NCI-H446 (cell line): ENCODE measurements around the gene INAVA.
"Not testable (repeated sequence)": the region's sequence is repeated elsewhere in the genome, so short reads cannot be mapped to it uniquely, and the experiment has no call there.

Experiments used
- DNase-seq, 2 experiments: peaks; one replicate each; lab custom pipeline; 2025; lab: John Stamatoyannopoulos, UW

INAVA gene

DNA sequence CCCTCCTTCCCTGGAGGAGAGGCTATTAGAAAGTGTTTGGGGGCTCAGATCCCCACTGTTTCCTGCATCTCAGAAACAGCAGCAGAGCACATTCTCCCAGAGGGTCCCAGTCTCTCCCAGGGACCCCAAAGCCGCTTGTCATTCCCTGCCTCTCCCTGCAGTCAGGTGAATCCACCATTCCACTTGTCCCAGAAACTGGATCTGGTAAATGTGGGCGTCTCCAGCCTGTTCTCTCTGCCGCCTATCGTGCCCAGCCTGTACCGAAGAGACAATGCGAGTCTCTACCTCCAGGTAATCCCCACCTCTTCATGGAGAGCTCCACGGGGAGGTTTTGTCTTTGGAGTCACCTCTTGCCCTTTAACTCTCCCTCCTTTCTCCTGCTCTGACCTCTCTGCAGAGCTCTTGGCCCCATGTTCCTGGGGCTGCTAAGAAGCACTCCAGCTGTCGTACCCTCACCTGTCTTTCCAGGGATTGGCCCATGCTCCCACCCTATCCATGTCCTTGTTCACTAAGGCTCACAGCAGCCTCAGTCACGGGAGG, 26.9 kb downstream of the INAVA start:
- no peak for DNase-seq

DNA sequence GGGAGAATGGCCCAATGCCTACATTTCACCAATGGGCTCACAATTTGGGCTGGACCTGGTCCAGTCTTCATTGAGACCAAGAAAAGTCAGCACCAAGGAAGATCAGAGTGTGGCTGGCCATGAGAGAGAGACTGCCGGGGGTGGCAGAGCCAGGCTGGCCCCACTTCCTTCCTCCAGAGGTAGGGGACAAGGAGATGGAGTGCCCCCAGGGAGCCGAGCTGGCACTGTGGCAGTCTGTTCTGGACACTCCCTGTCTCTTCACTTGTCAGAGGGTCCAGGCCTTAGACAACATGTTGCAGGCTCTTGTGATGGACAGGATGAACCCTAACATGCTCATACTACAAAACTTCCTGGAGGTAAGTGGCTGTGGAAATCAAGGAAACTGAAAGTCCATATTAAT, 27.7 kb downstream of the INAVA start:
- no peak for DNase-seq

DNA sequence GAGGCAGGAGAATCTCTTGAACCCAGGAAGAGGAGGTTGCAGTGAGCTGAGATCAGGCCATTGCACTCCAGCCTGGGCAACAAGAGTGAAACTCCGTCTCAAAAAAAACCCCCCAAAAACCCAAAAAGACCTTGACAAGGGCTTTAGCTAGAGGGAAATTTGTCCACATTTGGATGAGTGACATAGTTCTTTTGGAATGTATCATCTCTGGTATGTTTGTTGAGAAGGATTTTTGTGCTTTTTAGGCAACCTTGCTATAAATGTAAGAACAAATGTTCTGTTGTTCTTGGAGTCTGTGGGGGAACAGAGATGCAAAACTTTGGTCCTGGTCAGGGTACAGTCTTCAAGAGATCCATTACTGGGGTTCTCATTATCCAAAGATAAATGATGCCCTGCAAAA, 28.9 kb downstream of the INAVA start:
- no peak for DNase-seq

DNA sequence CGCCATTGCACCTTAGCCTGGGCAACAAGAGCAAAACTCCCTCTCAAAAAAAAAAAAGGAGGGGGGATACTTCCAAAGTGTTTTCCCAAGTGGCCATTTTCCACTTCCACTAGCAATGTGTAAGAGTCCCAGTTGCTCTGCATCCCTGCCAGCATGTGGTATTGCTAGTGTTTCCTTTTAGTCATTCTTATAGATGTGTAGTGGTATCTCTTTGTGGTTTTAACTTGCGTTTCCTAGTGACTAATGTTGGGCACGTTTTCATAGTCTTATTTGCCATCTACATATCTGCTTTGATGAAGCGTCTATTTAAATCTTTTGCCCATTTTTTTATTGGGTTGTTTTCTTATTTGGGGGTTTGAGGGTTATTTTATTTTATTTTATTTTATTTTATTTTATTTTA, 31.1 kb downstream of the INAVA start:
- DNase-seq: no peak

GRCh38 chr1:200929530-200930278, 35.0 kb downstream of the INAVA start:
- DNase-seq: no peak

DNA sequence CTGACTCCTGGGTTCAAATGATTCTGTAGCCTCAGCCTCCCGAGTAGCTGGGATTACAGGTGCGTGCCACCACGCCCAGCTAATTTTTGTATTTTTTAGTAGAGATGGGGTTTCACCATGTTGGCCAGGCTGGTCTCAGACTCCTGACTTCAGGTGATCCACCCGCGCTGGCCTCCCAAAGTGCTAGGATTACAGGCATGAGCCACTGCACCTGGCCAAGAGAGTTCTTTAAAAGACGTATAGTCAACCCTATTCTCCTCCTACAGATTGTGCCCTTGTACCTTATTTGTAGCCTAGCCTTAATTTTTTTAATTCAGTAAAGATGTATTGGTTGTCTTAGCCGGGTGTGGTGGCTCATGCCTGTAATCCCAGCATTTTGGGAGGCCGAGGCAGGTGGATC, 35.6 kb downstream of the INAVA start:
- not testable (repeated sequence) for DNase-seq

- no peak for DNase-seq
These were observed 37.1 kb downstream of the INAVA start for GRCh38 chr1:200931776-200932175.

GRCh38 chr1:200934676-200935245, 40.1 kb downstream of the INAVA start:
- DNase-seq: no peak

DNA sequence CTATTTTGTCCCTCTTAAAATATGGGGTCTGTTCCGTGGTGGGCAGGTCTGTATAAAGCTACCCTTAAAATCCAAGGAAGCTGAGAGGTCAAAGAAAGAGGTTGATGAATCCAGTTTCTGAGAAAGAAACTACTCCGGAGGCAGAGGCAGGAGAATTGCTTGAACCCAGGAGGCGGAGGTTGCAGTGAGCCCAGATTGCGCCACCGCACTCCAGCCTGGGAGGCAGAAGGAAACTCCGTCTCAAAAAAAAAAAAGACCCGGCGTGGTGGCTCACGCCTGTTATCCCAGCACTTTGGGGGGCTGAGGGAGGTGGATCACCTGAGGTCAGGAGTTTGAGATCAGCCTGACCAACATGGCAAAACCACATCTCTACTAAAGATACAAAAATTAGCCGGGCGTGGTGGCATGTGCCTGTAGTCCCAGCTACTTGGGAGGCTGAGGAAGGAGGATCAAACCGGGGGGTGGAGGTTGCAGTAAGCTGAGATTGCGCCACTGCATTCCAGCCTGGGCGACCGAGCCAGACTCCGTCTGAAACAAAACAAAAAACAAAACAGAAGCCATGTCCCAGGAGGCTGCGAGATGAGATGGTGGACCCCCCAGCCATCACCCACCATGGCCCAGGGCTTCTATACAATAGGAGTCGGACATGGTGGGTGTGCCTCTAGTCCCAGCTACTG, 40.7 kb downstream of the INAVA start:
- DNase-seq: not testable (repeated sequence)

- no peak for DNase-seq
These were observed 44.3 kb downstream of the INAVA start for GRCh38 chr1:200938955-200939354.

GRCh38 chr1:200945111-200945510, 50.4 kb downstream of the INAVA start:
- DNase-seq: no peak

DNA sequence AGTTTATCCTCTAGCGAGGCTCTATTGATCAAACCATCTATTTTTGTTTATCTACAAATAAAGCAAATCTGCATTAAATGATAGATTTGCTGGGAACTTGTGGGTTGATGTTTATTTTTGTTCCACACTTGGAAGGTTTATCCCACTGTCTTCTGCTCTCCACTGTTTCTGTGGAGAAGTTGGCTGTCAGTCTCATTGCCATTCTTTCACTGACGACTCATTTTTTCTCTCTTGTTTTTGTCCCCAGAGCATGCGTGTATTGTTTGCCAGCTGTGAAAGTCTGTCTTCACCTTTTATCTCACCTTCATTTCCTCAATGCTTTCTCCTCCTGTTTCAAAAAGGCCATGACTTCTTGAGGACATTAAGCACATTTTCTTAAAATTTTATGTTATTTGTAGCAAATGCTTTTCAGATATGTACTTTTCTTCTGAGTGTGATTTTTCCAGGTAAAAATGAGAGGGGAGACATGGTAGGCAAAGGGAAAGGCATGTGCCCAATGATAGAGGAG, 52.4 kb downstream of the INAVA start:
- no peak for DNase-seq

DNA sequence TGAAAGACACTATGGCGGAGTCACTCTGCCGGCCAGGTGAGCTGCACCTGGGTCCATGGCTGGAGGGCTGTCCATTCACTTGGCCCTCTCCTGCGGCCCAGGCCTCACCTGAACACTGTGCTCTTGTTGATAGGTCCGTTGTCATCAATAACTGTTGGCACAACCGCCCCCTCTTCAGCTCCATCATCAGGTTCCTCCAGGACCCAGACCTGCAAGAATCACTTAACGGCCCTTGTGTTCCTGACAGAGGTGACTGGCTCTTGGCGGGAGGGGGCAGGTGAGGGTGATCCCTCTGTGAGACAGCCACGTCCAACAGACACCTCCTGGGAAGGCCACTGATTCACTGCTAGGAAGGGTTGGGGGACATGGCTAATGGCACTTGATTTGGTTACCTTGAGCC, 54.9 kb downstream of the INAVA start:
- DNase-seq: no peak

- no peak for DNase-seq
These were observed 56.3 kb downstream of the INAVA start for GRCh38 chr1:200951016-200951415.

- DNase-seq: no peak
These were observed 59.7 kb downstream of the INAVA start for GRCh38 chr1:200954434-200954833.

- no peak for DNase-seq
These were observed 63.9 kb downstream of the INAVA start for GRCh38 chr1:200958597-200958996.

- DNase-seq: no peak
These were observed 64.8 kb downstream of the INAVA start for GRCh38 chr1:200959411-200959921.

GRCh38 chr1:200960236-200960947, 65.7 kb downstream of the INAVA start:
- DNase-seq: no peak

GRCh38 chr1:200960948-200961340, 66.2 kb downstream of the INAVA start:
- no peak for DNase-seq

DNA sequence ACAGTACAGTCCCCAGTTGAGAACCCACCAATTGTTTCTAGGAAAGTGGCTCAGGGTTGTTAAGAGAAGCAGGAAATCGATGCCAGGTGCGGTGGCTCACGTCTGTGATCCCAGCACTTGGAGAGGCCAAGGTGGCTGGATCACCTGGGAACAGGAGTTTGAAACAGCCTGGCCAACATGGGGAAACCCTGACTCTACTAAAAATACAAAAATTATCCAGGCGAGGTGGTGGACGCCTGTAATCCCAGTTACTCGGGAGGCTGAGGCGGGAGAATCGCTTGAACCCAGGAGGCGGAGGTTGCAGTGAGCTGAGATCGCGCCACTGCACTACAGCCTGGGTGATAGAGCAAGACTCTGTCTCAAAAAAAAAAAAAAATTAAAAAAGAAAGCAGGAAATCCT, 67.5 kb downstream of the INAVA start:
- not testable (repeated sequence) for DNase-seq

- DNase-seq: no peak
These were observed 67.9 kb downstream of the INAVA start for GRCh38 chr1:200962631-200963030.

- no peak for DNase-seq
These were observed 68.4 kb downstream of the INAVA start for GRCh38 chr1:200963076-200963475.
